IPS-20b (cell line): Measurements from ENCODE around the gene SLC51A.
"Not testable (repeated sequence)": the region's sequence is repeated elsewhere in the genome, so short reads cannot be mapped to it uniquely, and the experiment has no call there.

ENCODE experiments used
- H3K27ac ChIP-seq: one replicate; pipeline ENCODE4 v1.5.1; 2013; ENCODE audit warnings: low read length
- H3K27me3 ChIP-seq: 2 replicates; pipeline ENCODE4 v1.6.1; 2013; ENCODE audit warnings: mild to moderate bottlenecking, low read length, inconsistent platforms; ENCODE audit not compliant: insufficient read depth
- H3K36me3 ChIP-seq: 2 replicates; pipeline ENCODE4 v1.6.1; 2013; ENCODE audit warnings: low read depth, mild to moderate bottlenecking, inconsistent platforms, low read length, moderate library complexity; ENCODE audit not compliant: insufficient read depth
- H3K4me1 ChIP-seq: 2 replicates; pipeline ENCODE4 v1.6.1; 2013; ENCODE audit warnings: mild to moderate bottlenecking, control low read depth, inconsistent platforms, low read length, moderate library complexity; ENCODE audit not compliant: insufficient read depth
- H3K4me3 ChIP-seq: 2 replicates; pipeline ENCODE4 v1.5.1; 2013; ENCODE audit warnings: mild to moderate bottlenecking, low read length, inconsistent platforms
- H3K9ac ChIP-seq: 2 replicates; pipeline ENCODE4 v1.6.1; 2013; ENCODE audit warnings: low read depth, mild to moderate bottlenecking, inconsistent platforms, low read length, moderate library complexity
- H3K9me3 ChIP-seq: 2 replicates; pipeline ENCODE4 v1.6.1; 2013; ENCODE audit warnings: mild to moderate bottlenecking, low read depth, low read length, inconsistent platforms; ENCODE audit not compliant: insufficient read depth

The SLC51A gene

DNA sequence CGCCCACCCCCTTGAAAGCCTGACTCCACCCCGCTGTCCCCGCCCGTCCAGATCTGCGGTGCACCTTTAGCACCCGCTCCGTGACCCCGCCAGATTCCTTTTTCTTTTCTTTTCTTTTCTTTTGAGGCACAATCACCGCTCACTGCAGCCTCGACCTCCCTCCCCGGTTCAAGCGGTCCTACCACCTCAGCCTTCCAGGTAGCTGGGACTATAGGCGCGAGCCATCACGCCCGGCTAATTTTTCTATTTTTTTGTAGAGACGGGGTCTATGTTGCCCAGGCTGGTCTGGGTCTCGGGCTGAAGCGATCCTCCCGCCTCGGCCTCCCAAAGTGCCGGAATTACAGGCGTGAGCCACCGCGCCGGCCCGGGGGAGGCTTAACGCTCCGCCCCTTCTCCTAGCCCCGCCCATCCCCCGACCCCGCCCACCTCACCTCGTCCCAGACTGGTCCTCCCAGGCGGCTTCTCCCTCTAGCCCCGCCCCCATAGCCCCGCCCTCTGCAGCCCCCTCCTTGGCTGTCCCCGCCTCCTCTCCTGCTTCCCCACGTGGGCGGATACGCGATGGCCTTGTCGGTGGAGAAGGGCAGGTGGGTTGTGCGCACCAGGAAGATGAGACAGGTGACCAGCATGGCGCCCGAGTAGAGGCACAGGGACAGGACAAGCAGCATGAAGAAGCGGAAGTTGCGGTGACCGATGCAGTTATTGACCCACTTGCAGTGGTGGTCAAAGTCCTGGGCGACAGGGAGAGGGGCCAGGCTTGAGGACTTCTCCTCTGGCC is 8.3 kb upstream of the SLC51A start:
- no peaks in the 10 kb centered on the region for H3K9me3 ChIP-seq
- no peak overlapping the region for H3K27ac ChIP-seq
- H3K4me1 ChIP-seq, result no peaks in the 10 kb centered on the region
- peak overlapping the region; percentile 81 for H3K4me3 ChIP-seq
- H3K27me3 ChIP-seq, result peaks cover 19% of the 10 kb centered on the region
- no peak overlapping the region for H3K9ac ChIP-seq
- no peaks in the 10 kb centered on the region for H3K36me3 ChIP-seq

DNA sequence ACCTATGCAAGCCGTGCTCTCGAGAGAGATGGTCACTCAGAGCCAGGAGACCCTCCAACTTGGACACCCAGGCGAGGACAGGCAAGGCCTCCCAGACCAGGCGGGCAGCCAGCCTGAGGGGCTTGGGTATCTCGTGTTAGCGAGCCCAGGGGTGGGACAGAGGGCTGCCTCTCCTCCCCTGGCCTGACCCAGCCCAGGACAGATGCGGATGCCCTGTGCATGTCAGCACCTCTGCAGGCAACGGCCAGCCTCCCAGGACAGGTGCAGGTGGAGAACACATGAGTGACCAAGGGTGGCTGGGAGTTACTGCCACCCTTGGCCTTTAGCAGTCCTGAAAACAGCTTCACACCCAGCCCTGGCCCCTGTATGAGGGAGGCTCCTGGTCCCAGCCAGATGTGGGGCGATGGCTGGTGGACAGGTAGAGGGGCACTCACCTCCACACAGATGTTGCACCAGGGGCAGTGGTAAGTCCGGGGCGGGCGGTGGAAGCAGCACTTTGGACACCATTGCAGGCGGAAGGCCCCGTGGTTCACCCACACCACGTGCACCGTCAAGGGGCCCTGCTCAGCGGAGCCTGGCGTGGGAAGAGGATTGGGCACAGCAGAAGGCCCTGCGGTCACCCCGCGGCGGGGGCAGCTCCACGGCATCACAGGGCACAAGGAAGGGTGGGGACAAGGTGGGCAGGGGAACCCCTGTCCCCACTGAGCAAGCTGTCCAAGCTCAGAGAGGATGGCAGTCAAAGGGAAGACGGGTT is 7.2 kb upstream of the SLC51A start:
- Histone ChIP-seq H3K27ac (no peak overlapping the region), H3K9me3 (no peaks in the 10 kb centered on the region)

DNA sequence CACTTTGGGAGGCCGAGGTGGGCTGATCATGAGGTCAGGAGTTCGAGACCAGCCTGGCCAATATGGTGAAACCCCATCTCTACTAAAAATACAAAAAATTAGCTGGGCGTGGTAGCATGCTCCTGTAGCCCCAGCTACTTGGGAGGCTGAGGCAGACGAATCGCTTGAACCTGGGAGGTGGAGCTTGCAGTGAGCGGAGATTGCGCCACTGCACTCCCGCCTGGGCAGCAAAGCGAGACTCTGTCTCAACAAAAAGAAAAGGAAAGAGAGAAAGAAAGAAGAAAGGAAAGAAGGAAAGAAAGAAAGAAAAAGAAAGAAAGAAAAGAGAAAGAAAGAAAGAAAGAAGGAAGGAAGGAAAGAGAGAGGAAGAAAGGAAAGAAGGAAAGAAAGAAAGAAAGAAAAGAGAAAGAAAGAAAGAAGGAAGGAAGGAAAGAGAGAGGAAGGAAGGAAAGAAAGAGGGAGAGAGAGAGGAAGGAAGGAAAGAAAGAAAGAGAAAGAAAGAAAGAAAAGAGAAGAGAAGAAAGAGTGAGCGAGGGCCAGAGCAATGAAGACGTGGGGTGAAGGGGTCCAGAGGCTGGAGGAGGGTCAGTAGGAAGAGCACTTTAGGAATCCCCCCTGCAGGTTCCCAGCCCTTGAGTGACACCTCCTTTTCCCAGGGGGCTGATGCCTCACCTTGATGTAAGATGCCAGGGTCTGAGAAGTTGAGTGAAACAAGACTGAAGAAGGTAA is 6.2 kb upstream of the SLC51A start:
- H3K9ac ChIP-seq, H3K27ac ChIP-seq: not testable (repeated sequence)

More for the DNA sequence above, 7.2 kb upstream of the SLC51A start:
- H3K9ac ChIP-seq, result no peak overlapping the region
- H3K36me3 ChIP-seq, result no peaks in the 10 kb centered on the region
- no peak overlapping the region for H3K4me3 ChIP-seq
- peaks cover 19% of the 10 kb centered on the region for H3K27me3 ChIP-seq
- no peaks in the 10 kb centered on the region for H3K4me1 ChIP-seq

DNA sequence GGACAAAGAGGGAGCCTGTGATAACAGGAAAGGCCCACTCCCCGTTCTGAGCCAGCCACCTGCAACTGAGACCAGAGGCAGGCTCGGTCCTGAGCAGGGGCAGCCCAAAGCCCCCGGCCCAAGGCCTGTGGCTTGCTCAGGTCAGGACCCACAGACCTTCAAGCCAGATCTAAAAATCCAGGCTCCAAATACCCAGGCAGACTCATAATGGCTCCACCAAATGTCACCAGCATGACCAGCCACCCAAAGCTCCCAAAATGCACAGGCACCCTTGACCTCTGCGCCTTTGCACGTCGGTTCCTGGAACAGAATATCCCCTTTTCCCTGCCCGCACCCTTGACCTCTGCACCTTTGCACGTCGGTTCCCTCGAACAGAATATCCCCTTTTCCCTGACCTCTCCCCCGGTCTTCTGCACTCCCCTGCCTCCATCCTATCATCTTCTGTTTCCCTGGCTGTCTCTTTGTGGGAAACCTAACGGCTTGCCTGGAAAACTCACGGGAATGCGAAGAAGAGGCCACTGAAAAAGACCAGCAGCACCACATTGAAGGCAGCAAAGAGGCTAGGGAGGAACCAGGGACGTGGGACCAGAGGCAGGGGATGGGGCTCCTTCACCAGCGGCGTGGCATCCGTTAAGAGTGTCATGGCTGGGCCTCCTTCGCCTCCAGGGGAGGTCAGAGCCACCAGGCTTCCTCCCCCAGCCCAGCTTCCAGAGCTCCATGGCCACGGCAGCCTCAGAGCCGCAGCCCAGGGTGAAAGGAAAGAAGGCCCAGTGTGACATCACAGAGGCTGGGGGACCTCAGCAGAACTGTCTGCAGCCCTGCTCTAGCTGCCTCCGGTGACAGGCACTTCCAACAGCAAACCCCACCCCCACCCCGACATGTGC is 5.4 kb upstream of the SLC51A start, which contains the start of gene ZDHHC19:
TSS of gene ZDHHC19 (minus strand) at position 728 of the 884 bp plus-strand sequence. CDS start at position 643, 85 bp downstream.
- H3K4me3 ChIP-seq, result no peak within 1 kb of the TSS
- H3K9me3 ChIP-seq, result no peaks in the 10 kb centered on the region
- no peak within 1 kb of the TSS for H3K27ac ChIP-seq
- peaks cover 3% of the 10 kb centered on the region; the same call in 1 of the 2 replicates for H3K4me1 ChIP-seq
- H3K9ac ChIP-seq, result no peak within 1 kb of the TSS
- no peaks in the 10 kb centered on the region for H3K36me3 ChIP-seq
- H3K27me3 ChIP-seq, result peaks cover 19% of the 10 kb centered on the region

More for the DNA sequence above, 6.2 kb upstream of the SLC51A start:
- H3K27me3 ChIP-seq, result peaks cover 19% of the 10 kb centered on the region
- H3K4me1 ChIP-seq, H3K9me3 ChIP-seq, H3K4me3 ChIP-seq, H3K36me3 ChIP-seq: not testable (repeated sequence)

DNA sequence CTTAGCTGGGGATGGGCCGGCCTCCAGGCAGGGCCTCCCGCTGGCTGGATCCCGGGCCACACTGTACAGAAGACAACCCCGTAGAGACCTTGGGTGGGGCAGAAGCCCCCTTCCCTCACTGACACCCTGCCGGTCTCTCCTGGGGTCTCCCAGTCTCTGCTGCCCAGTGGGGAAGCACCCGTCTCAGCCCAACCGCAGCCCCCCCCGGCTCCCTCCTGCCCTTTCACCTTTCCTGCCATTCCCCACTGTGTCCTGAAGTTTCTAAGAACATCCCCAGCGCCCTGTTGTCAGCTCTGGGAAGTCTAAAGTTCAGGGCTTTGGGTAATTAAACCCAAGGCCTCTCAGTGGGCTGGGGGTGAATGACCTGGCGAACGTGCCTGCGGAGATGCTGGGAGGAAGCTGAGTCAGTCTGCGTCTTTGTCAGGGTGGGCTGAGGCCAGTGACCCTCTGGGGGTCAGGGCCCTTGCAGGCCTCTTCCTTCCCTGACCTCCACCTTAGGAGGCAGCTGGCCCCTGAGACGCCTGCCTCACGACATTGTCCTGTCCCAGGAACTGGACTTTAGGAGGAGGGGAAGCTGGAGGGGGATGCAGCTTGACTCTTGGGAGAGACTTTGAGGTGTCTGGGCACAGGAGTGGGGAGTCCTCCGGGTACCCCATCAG is 1.4 kb upstream of the SLC51A start:
- no peak overlapping the region for H3K4me3 ChIP-seq
- no peaks in the 10 kb centered on the region for H3K9me3 ChIP-seq
- H3K36me3 ChIP-seq, result no peaks in the 10 kb centered on the region
- H3K27me3 ChIP-seq, result peaks cover 7% of the 10 kb centered on the region; the same call in 1 of the 2 replicates
- H3K4me1 ChIP-seq, result peaks cover 9% of the 10 kb centered on the region; the same call in 1 of the 2 replicates
- no peak overlapping the region for H3K9ac ChIP-seq
- no peak overlapping the region for H3K27ac ChIP-seq

DNA sequence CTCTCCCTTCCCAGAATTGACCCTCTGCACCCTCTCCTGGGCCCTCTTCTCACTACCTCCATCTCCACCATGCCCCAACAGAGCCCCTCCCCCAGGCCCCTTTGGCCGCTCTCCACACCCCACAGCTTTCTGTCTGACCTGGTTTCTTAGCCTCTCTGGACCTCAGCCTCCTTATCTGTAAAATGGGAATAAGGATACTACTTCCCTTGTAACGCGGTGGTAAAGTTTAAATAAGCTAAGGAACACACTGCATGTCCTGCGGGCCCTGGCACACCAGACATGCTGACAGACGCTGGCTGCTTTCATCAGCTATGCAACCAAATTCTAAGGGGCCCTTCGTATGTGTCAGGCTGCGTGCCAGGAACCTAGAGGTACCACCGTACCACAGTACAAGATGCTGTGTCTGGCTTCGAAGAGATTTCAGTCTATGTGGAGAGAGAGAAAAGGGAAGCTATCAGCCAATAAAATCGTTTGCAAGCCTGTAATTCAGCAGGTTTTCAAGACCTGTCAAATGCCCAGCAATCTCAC is 777 bp upstream of the SLC51A start:
- H3K4me1 ChIP-seq, result peaks cover 9% of the 10 kb centered on the region; the same call in 1 of the 2 replicates
- H3K9ac ChIP-seq, result no peak overlapping the region
- H3K27me3 ChIP-seq, result peaks cover 7% of the 10 kb centered on the region; the same call in 1 of the 2 replicates
- no peaks in the 10 kb centered on the region for H3K9me3 ChIP-seq
- no peak overlapping the region for H3K27ac ChIP-seq
- H3K4me3 ChIP-seq, result no peak overlapping the region; the same call in 1 of the 2 replicates
- no peaks in the 10 kb centered on the region for H3K36me3 ChIP-seq

DNA sequence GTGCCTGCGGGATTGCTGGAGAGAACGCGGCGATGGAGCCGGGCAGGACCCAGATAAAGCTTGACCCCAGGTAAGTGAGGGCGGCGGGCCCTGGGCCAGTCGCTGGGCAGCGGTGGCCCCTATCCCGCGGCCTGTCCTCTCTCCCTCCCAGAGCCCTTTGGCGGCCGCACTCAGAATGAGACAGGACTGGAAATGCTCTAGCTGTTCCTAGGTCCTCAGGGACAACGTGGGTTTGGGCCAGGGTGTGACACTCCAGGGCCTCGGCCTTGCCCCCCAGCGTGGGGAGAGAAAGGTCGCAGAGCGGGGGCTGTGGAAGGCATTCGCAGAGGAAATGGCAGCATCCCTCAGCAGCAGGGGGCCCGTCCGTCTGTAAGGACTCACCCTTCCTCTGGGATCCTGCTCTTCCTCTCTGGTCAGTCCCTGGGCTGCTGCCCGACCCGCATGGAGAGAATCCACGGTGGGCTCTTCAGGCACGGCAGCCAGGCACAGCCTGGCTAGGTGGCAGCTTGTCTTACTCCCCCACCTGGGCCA is 412 bp downstream of the SLC51A start:
- Histone ChIP-seq H3K27ac (no peak overlapping the region), H3K9me3 (no peaks in the 10 kb centered on the region), H3K4me3 (peak overlapping the region; percentile 72; the same call in 1 of the 2 replicates), H3K27me3 (peaks cover 7% of the 10 kb centered on the region; the same call in 1 of the 2 replicates), H3K9ac (peak overlapping the region; percentile 48; the same call in 1 of the 2 replicates), H3K4me1 (peaks cover 9% of the 10 kb centered on the region; the same call in 1 of the 2 replicates), H3K36me3 (no peaks in the 10 kb centered on the region)

DNA sequence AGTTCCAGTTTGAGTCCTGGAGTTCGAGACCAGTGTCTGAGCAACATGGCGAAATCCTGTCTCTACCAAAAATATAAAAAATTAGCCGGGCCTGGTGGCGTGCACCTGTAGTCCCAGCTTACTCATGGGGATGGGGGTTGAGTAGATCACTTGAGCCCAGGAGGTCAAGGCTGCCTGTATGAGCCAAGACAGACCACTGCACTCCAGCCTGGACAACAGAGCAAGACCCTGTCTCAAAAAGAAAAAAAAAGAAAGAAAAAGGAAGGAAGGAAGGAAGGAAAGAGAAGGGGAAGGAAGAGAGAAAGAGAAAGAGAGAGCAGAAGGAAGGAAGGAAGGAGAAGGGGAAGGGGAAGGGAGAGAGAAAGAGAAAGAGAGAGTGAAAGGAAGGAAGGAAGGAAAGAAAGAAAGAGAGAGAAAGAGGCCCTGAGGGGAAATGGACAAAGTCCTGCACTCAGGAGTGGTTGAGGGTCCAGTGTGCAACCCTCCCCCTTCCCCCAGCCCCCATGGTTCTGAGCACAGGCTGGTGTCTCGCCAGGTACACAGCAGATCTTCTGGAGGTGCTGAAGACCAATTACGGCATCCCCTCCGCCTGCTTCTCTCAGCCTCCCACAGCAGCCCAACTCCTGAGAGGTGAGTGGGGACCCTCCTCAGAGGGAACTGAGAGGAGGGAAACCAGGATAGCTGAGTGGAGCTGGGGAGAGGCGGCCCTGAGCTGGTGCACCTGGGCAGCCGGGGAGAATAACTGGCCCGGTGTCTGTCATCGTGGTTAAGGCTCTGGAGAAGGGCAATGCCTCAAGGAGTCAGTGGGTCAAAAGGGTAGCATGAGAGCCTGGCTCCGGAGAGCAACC is 1.2 kb downstream of the SLC51A start:
- H3K4me3 ChIP-seq, result peak overlapping the region; percentile 72; the same call in 1 of the 2 replicates

DNA sequence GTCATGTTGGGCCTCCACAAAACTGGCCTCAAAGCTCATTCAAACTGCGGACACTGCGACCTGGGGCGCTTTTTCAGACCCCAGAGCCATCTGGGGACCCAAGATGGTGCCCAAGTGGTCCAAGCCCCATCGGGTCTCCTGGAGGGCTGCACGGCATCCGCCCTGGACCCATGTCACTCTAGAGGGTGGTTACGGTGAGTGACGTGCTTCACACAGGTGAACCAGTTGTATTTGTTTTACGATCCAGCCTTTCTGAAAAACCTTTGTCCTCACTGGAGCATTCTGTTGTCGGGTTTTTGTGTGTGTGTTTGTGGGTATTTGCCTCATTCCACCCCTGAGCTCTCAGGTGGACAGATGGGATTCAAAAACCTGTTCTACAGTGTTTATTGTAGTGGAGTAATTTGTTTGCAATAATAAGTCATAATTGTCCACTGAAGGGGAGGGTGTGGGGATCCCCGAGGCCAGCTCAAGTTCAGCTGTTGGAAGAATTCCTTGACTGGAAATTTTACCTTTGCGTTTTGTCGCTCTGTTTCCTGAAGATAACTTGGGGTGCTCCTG is 1.9 kb downstream of the SLC51A start:
- Histone ChIP-seq H3K9ac (no peak overlapping the region), H3K27me3 (peaks cover 7% of the 10 kb centered on the region; the same call in 1 of the 2 replicates), H3K4me3 (no peak overlapping the region), H3K4me1 (peaks cover 9% of the 10 kb centered on the region; the same call in 1 of the 2 replicates), H3K27ac (no peak overlapping the region), H3K36me3 (no peaks in the 10 kb centered on the region), H3K9me3 (no peaks in the 10 kb centered on the region)

More for the DNA sequence above, 1.2 kb downstream of the SLC51A start:
- H3K9ac ChIP-seq, result peak overlapping the region; percentile 48; the same call in 1 of the 2 replicates
- H3K27me3 ChIP-seq, result peaks cover 7% of the 10 kb centered on the region; the same call in 1 of the 2 replicates
- no peak overlapping the region for H3K27ac ChIP-seq
- H3K9me3 ChIP-seq, result no peaks in the 10 kb centered on the region
- peaks cover 9% of the 10 kb centered on the region; the same call in 1 of the 2 replicates for H3K4me1 ChIP-seq
- H3K36me3 ChIP-seq, result no peaks in the 10 kb centered on the region
